ENCODE measurements around the gene SORCS3.

SORCS3 gene

DNA sequence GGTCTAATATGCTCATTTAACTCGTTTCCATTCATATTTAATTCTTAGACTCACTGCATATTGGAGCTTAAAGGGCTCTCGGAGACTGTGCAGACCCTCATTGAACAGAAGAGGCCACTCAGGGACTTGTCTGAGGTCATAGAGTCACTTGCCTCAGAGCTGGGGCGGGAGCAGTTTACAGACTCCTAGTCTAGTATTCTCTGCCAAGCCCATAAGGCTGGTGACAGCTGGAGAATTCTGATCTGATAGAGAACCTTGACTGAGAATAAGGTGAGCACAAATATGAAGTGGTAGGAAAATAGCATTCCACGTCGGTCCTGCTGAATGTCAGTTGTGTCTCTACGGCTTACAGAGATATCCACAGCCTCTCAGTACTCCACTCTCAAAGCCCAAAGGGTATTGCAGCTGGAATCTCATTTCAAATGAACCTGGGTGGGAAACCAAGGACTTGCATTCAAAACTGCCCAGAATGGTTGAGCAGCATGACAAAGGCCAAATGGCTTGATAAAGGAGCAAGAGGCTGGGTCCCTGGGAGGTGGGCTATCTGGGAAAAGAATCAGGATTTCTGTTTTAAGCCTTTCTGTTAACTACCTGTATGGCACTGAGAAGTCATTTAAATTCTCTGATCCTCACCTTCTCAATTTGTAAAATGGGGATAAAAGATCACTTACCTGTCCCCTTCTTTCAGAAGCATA, 283.2 kb downstream of the SORCS3 start:
- no peak for FAIRE-seq

DNA sequence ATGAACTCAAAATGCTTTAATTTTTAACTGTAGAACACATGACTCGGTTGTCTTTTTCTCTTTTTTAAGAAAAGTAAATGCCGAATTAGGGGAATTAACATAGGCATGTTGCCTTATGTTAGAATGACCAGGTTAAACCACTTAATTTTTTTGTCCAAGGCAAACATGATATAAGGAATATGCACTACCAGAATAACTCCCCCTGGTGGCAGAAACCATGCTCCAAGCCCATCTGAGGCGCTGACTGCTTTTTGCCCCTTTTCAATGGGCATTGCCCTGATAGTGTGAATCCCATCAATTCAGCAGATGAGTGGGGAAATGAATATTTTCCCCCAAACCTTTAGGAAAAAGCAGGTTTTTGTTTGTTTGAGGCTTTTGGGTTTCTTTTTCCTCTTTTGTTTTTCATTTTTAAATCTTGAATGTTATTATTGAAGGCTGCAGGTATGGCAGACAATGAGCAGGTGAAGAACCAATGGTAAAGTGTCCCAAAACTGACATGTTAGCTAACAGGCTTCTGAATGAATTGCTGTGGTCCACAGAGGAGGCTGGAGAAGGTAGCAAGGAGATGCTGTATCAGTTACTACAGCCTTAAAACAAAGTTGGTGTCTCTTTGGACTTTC, 284.3 kb downstream of the SORCS3 start:
- FAIRE-seq: peak; percentile 75
- DNase-seq (ENCODE audit: insufficient read length, low spot score): no peak
- TF ChIP-seq PAX5 (IDR thresholded peaks at IDR 0.05; ENCODE audit: insufficient read depth, low read length, severe bottlenecking) (no peak), TAF1 (IDR thresholded peaks at IDR 0.05; ENCODE audit: low read depth, low read length) (no peak), POLR2A (IDR thresholded peaks at IDR 0.05; ENCODE audit: low read depth, low read length) (no peak), POU2F2 (IDR thresholded peaks at IDR 0.05; ENCODE audit: low read depth, low read length) (no peak), POLR2AphosphoS5 (IDR thresholded peaks at IDR 0.05; ENCODE audit: low read depth, low read length) (no peak), SPI1 (IDR thresholded peaks at IDR 0.05; ENCODE audit: low read depth, low read length) (no peak)

More for the DNA sequence above, 283.2 kb downstream of the SORCS3 start:
- TF ChIP-seq POU2F2 (IDR thresholded peaks at IDR 0.05; ENCODE audit: low read depth, low read length): no peak
- no peak for TF ChIP-seq TAF1 (IDR thresholded peaks at IDR 0.05; ENCODE audit: low read depth, low read length)
- TF ChIP-seq POLR2AphosphoS5 (IDR thresholded peaks at IDR 0.05; ENCODE audit: low read depth, low read length): no peak
- TF ChIP-seq POLR2A (IDR thresholded peaks at IDR 0.05; ENCODE audit: low read depth, low read length): no peak
- no peak for DNase-seq (ENCODE audit: insufficient read length, low spot score)

DNA sequence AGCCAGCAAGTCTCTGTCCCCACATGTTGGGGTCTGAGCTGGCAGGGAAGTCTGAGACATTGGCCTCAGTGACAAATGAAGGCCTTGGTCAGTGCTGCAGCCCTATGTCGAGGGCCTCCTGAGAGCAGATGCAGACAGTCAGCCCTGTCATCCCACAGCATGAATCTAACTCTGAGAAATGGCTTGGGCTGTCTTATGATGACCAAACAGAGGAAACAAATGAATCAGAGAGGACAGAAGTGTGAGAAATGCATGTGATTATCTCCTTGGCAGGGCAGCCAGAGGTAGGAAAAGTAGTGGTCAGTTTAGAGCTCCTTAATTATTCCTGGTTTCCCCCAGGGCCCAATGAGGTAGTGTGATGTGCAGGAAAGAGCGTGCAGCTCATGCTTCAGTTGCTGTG, 287.6 kb downstream of the SORCS3 start:
- TF ChIP-seq PAX5 (IDR thresholded peaks at IDR 0.05; ENCODE audit: insufficient read depth, low read length, severe bottlenecking) (no peak), SPI1 (IDR thresholded peaks at IDR 0.05; ENCODE audit: low read depth, low read length) (no peak), POU2F2 (IDR thresholded peaks at IDR 0.05; ENCODE audit: low read depth, low read length) (no peak), TAF1 (IDR thresholded peaks at IDR 0.05; ENCODE audit: low read depth, low read length) (no peak), POLR2A (IDR thresholded peaks at IDR 0.05; ENCODE audit: low read depth, low read length) (no peak), POLR2AphosphoS5 (IDR thresholded peaks at IDR 0.05; ENCODE audit: low read depth, low read length) (no peak)
- FAIRE-seq (no peak), DNase-seq (ENCODE audit: insufficient read length, low spot score) (no peak)

GRCh38 chr10:104931612-104932134, 290.6 kb downstream of the SORCS3 start:
- DNase-seq (ENCODE audit: insufficient read length, low spot score) (no peak), FAIRE-seq (no peak)
- TF ChIP-seq SPI1 (IDR thresholded peaks at IDR 0.05; ENCODE audit: low read depth, low read length) (no peak), POU2F2 (IDR thresholded peaks at IDR 0.05; ENCODE audit: low read depth, low read length) (no peak), POLR2AphosphoS5 (IDR thresholded peaks at IDR 0.05; ENCODE audit: low read depth, low read length) (no peak), POLR2A (IDR thresholded peaks at IDR 0.05; ENCODE audit: low read depth, low read length) (no peak), PAX5 (IDR thresholded peaks at IDR 0.05; ENCODE audit: insufficient read depth, low read length, severe bottlenecking) (no peak), TAF1 (IDR thresholded peaks at IDR 0.05; ENCODE audit: low read depth, low read length) (no peak)

- TF ChIP-seq POU2F2 (IDR thresholded peaks at IDR 0.05; ENCODE audit: low read depth, low read length): no peak
- no peak for TF ChIP-seq SPI1 (IDR thresholded peaks at IDR 0.05; ENCODE audit: low read depth, low read length)
- no peak for TF ChIP-seq PAX5 (IDR thresholded peaks at IDR 0.05; ENCODE audit: insufficient read depth, low read length, severe bottlenecking)
- TF ChIP-seq TAF1 (IDR thresholded peaks at IDR 0.05; ENCODE audit: low read depth, low read length): no peak
- no peak for TF ChIP-seq POLR2AphosphoS5 (IDR thresholded peaks at IDR 0.05; ENCODE audit: low read depth, low read length)
- TF ChIP-seq POLR2A (IDR thresholded peaks at IDR 0.05; ENCODE audit: low read depth, low read length): no peak
- DNase-seq (ENCODE audit: insufficient read length, low spot score): no peak
- FAIRE-seq: no peak
Observed at GRCh38 chr10:104935656-104936055, 294.6 kb downstream of the SORCS3 start.

DNA sequence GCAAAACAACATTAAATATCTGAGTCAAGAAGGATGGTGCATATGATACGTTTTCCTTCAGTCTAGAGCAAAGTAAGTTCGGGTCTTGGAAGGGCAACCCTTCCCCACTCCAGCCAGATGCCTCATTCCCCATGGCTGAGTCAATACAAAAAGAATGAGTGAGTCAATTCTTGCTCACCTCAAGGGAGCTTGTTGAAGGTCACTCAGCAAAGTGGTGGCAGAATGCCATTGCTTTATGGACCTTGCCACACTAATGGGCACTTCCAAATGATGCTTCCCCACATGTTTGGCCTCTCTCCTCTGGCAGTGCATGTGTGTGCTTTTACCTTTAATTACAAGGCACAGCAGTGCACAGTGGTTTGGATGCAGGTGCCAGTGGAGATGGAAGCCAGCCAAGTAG, 296.5 kb downstream of the SORCS3 start:
- TF ChIP-seq POLR2A (IDR thresholded peaks at IDR 0.05; ENCODE audit: low read depth, low read length): no peak
- TF ChIP-seq POLR2AphosphoS5 (IDR thresholded peaks at IDR 0.05; ENCODE audit: low read depth, low read length): no peak
- TF ChIP-seq TAF1 (IDR thresholded peaks at IDR 0.05; ENCODE audit: low read depth, low read length): no peak
- TF ChIP-seq PAX5 (IDR thresholded peaks at IDR 0.05; ENCODE audit: insufficient read depth, low read length, severe bottlenecking): no peak
- no peak for TF ChIP-seq SPI1 (IDR thresholded peaks at IDR 0.05; ENCODE audit: low read depth, low read length)
- TF ChIP-seq POU2F2 (IDR thresholded peaks at IDR 0.05; ENCODE audit: low read depth, low read length): no peak
- DNase-seq (ENCODE audit: insufficient read length, low spot score): no peak
- no peak for FAIRE-seq

- TF ChIP-seq POLR2AphosphoS5 (IDR thresholded peaks at IDR 0.05; ENCODE audit: low read depth, low read length) (no peak), TAF1 (IDR thresholded peaks at IDR 0.05; ENCODE audit: low read depth, low read length) (no peak), POU2F2 (IDR thresholded peaks at IDR 0.05; ENCODE audit: low read depth, low read length) (no peak), SPI1 (IDR thresholded peaks at IDR 0.05; ENCODE audit: low read depth, low read length) (no peak), POLR2A (IDR thresholded peaks at IDR 0.05; ENCODE audit: low read depth, low read length) (no peak), PAX5 (IDR thresholded peaks at IDR 0.05; ENCODE audit: insufficient read depth, low read length, severe bottlenecking) (no peak)
- no peak for DNase-seq (ENCODE audit: insufficient read length, low spot score)
- FAIRE-seq: no peak
Observed at GRCh38 chr10:104938031-104938430, 296.9 kb downstream of the SORCS3 start.

DNA sequence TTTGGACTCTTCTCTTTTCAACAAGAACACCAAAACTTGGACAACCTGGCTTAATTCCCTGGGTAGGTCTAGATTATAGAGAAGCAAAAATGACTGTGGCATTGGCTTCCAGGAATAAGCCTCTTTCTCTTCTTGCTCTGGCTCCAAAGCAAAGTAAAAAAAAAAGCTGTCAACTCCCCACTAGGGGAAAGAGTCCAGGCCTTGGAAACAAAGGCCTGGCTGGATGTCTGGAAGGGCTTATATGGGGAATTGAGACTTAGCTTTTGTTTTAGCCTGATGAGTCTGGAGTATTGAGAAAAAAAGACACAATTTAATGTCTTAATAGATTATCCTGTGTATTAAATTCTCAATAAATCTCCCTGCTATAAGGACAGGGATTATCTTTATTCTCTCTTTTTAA, 300.6 kb downstream of the SORCS3 start:
- FAIRE-seq: no peak
- TF ChIP-seq TAF1 (IDR thresholded peaks at IDR 0.05; ENCODE audit: low read depth, low read length): no peak
- no peak for TF ChIP-seq PAX5 (IDR thresholded peaks at IDR 0.05; ENCODE audit: insufficient read depth, low read length, severe bottlenecking)
- DNase-seq (ENCODE audit: insufficient read length, low spot score): no peak

DNA sequence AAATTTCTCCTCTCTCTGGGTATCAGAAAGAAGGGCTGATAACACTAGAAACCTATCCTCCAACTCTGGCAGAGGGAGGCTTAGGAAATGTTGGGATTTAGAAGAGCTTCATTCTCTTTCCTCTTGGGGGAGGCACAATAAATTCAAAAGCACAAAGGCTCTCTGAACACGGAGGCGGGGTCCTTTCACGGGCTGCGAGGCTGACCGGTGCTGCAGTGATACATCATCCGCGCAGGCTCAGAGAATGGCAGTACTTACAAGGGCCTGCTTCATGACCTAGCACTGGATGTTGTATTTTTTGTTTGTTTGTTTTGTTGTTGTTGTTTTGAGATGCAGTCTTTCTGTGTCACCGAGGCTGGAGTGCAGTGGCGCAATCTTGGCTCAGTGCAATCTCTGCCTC, 306.2 kb downstream of the SORCS3 start:
- FAIRE-seq (no peak), DNase-seq (ENCODE audit: insufficient read length, low spot score) (no peak)
- TF ChIP-seq POLR2AphosphoS5 (IDR thresholded peaks at IDR 0.05; ENCODE audit: low read depth, low read length) (no peak), POU2F2 (IDR thresholded peaks at IDR 0.05; ENCODE audit: low read depth, low read length) (no peak), SPI1 (IDR thresholded peaks at IDR 0.05; ENCODE audit: low read depth, low read length) (no peak), TAF1 (IDR thresholded peaks at IDR 0.05; ENCODE audit: low read depth, low read length) (no peak), PAX5 (IDR thresholded peaks at IDR 0.05; ENCODE audit: insufficient read depth, low read length, severe bottlenecking) (no peak), POLR2A (IDR thresholded peaks at IDR 0.05; ENCODE audit: low read depth, low read length) (no peak)
